ENCODE results near the gene SLC25A24. TPM values are rescaled to one million over a fixed set of nuclear protein-coding genes. Genes with fewer than 3 reads are reported as not detected.
"Not testable (repeated sequence)": the region's sequence is repeated elsewhere in the genome, so short reads cannot be mapped to it uniquely, and the experiment has no call there.

The SLC25A24 gene
- total RNA-seq, 1 experiment from 2014 or later: 86.8 TPM

DNA sequence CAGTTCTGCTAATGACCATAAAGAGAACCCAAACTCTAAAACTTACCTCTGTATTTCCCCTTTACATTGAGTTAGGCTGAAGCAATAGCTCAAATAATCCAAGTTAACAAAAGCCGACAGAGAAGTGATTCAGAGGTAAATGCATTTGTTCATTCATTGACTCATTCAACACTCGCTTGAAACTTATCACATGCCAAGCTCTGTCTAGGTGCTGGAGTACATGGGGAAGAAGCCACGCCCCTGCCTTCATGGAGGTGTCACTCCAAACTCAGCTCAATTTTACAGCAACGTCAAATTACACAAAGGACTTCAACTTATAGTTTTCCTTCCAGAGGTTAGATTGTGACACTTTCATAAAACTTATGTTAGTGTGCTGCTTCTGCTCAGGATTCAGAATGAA is 45.8 kb downstream of the SLC25A24 start:
- DNase-seq: no peak

DNA sequence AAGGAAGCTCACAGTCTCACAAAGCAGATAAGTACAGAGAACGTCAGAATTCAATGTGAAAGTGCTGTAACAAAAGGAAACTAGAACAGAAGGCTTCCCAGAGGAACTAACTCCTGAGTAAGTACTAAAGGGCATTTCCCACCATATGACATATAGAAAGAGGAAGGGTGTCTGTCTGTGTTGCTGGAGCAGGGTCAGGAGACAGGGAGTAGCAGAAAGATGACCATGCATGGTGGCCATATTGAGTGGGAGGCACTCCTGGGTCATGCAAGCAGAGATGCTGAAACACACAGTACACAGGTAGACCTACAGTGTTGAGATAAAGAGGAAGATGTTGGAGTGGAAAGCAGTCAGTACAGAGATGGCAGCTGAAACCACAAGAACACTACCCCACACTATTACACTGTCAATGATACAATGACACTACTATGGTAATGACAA is 47.3 kb downstream of the SLC25A24 start:
- H3K27me3 ChIP-seq (ENCODE audit: low read length): no peaks in the 10 kb centered on the region
- H3K36me3 ChIP-seq (ENCODE audit: insufficient read depth, low read length): peaks cover 37% of the 10 kb centered on the region

More for the DNA sequence above, 45.8 kb downstream of the SLC25A24 start:
- H3K79me2 ChIP-seq (ENCODE audit: low read length): 0 out of 2 replicates have a peak, but pooled peaks cover 8% of the 10 kb centered on the region
- H3K9me2 ChIP-seq (replicated peaks; ENCODE audit: insufficient read depth, low read length): no peaks in the 10 kb centered on the region
- peaks cover 3% of the 10 kb centered on the region; the same call in 1 of the 2 replicates for H3K4me1 ChIP-seq (ENCODE audit: low read length)
- H3K27me3 ChIP-seq (ENCODE audit: low read length): no peaks in the 10 kb centered on the region
- no peak overlapping the region for H3K4me3 ChIP-seq (ENCODE audit: low read length)
- H4K20me1 ChIP-seq (ENCODE audit: insufficient read depth, low read depth, low read length): no peaks in the 10 kb centered on the region
- H3K9me3 ChIP-seq (ENCODE audit: low read length): no peaks in the 10 kb centered on the region
- no peak overlapping the region for H3K4me2 ChIP-seq (ENCODE audit: low read depth, low read length, poor library complexity, severe bottlenecking)
- H3K36me3 ChIP-seq (ENCODE audit: insufficient read depth, low read length): peaks cover 24% of the 10 kb centered on the region
- H2AFZ ChIP-seq (ENCODE audit: low read length): no peak overlapping the region
- H3K27ac ChIP-seq (ENCODE audit: low read length): no peak overlapping the region
- H3K9ac ChIP-seq (ENCODE audit: low read length): no peak overlapping the region

DNA sequence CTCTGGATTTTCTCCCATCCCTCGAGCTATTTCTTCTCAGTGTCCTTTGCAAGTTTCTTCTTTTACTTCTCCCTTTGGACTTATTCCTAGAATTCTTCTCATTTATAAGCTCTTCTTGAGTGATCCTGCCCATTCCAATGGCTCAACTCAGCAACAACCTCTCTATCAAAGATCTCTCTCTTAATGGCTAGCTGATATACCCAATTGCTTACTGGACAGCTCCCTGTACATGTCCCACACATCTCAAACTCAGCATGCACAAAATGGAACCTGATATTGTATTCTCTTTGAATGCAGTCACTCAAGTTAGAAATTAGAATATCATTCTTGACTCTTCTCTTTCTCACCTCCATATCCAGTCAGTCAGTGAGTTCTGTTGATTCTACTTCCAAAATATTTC is 48.6 kb downstream of the SLC25A24 start:
- H3K27ac ChIP-seq (ENCODE audit: low read length): no peak overlapping the region
- no peaks in the 10 kb centered on the region for H3K9me2 ChIP-seq (replicated peaks; ENCODE audit: insufficient read depth, low read length)
- H3K36me3 ChIP-seq (ENCODE audit: insufficient read depth, low read length): peaks cover 39% of the 10 kb centered on the region
- no peak for DNase-seq
- peaks cover 3% of the 10 kb centered on the region; the same call in 1 of the 2 replicates for H3K4me1 ChIP-seq (ENCODE audit: low read length)
- no peaks in the 10 kb centered on the region for H3K27me3 ChIP-seq (ENCODE audit: low read length)
- no peaks in the 10 kb centered on the region for H3K9me3 ChIP-seq (ENCODE audit: low read length)
- no peak overlapping the region for H3K9ac ChIP-seq (ENCODE audit: low read length)
- no peaks in the 10 kb centered on the region for H4K20me1 ChIP-seq (ENCODE audit: insufficient read depth, low read depth, low read length)
- no peak overlapping the region for H3K4me3 ChIP-seq (ENCODE audit: low read length)
- 0 out of 2 replicates have a peak, but pooled peaks cover 4% of the 10 kb centered on the region for H3K79me2 ChIP-seq (ENCODE audit: low read length)
- H2AFZ ChIP-seq (ENCODE audit: low read length): no peak overlapping the region
- H3K4me2 ChIP-seq (ENCODE audit: low read depth, low read length, poor library complexity, severe bottlenecking): no peak overlapping the region

More for the DNA sequence above, 47.3 kb downstream of the SLC25A24 start:
- Histone ChIP-seq H3K9me3 (ENCODE audit: low read length) (no peaks in the 10 kb centered on the region), H3K79me2 (ENCODE audit: low read length) (0 out of 2 replicates have a peak, but pooled peaks cover 8% of the 10 kb centered on the region), H3K27ac (ENCODE audit: low read length) (no peak overlapping the region), H3K4me3 (ENCODE audit: low read length) (no peak overlapping the region), H4K20me1 (ENCODE audit: insufficient read depth, low read depth, low read length) (no peaks in the 10 kb centered on the region), H3K9me2 (replicated peaks; ENCODE audit: insufficient read depth, low read length) (no peaks in the 10 kb centered on the region), H3K9ac (ENCODE audit: low read length) (no peak overlapping the region), H3K4me2 (ENCODE audit: low read depth, low read length, poor library complexity, severe bottlenecking) (no peak overlapping the region), H2AFZ (ENCODE audit: low read length) (no peak overlapping the region), H3K4me1 (ENCODE audit: low read length) (peaks cover 3% of the 10 kb centered on the region; the same call in 1 of the 2 replicates)
- no peak for DNase-seq

DNA sequence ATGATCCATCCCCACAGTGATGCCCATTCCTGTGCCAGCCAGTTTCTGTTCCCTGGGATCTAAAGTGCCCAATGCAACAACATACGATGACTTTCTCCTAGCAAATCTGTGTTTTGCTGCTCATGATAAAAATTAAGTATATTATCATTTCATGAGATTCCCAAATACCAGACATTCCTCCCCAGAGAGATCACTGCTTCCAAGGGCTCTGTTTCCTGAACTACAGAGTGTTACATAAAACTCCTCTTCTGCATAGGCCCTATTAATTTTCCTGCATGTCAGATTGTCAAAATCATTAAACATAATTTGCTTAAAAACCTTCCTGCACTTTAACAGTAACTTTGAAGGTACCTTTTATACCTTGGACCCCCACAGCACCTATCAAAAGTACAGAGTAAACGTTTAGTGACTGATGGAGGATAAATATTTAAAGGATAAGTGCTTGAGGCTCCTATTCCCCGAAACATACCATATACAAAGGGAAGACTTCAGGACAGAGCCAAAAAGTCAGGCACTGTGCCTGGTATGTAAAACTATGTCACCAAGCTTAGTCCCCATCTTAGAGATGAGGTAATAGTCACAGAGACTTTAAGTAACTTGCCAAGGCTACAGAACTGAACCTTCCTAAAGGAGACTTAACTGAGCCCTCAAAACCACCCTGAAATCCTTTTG is 50.2 kb downstream of the SLC25A24 start:
- H3K9me3 ChIP-seq (ENCODE audit: low read length): no peaks in the 10 kb centered on the region
- H4K20me1 ChIP-seq (ENCODE audit: insufficient read depth, low read depth, low read length): no peaks in the 10 kb centered on the region
- 0 out of 2 replicates have a peak, but pooled peaks cover 4% of the 10 kb centered on the region for H3K79me2 ChIP-seq (ENCODE audit: low read length)
- H3K36me3 ChIP-seq (ENCODE audit: insufficient read depth, low read length): peaks cover 38% of the 10 kb centered on the region
- H3K27me3 ChIP-seq (ENCODE audit: low read length): no peaks in the 10 kb centered on the region
- H3K9ac ChIP-seq (ENCODE audit: low read length): no peak overlapping the region
- H3K27ac ChIP-seq (ENCODE audit: low read length): no peak overlapping the region
- no peak overlapping the region for H3K4me2 ChIP-seq (ENCODE audit: low read depth, low read length, poor library complexity, severe bottlenecking)
- H3K4me3 ChIP-seq (ENCODE audit: low read length): no peak overlapping the region
- no peak for DNase-seq
- peaks cover 3% of the 10 kb centered on the region; the same call in 1 of the 2 replicates for H3K4me1 ChIP-seq (ENCODE audit: low read length)
- no peaks in the 10 kb centered on the region for H3K9me2 ChIP-seq (replicated peaks; ENCODE audit: insufficient read depth, low read length)
- no peak overlapping the region for H2AFZ ChIP-seq (ENCODE audit: low read length)

DNA sequence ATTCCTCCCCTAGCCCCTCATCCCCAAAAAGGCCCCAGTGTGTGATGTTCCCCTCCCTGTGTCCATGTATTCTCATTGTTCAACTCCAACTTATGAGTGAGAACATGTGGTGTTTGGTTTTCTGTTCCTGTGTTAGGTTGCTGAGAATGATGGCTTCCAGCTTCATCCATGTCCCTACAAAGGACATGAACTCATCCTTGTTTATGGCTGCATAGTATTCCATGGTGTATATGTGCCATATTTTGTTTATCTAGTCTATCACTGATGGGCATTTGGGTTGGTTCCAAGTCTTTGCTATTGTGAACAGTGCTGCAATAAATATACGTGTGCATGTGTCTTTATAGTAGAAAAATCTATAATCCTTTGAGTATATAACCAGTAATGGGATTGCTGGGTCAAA is 55.6 kb downstream of the SLC25A24 start:
- H3K9me2 ChIP-seq (replicated peaks; ENCODE audit: insufficient read depth, low read length); H3K9me3 ChIP-seq (ENCODE audit: low read length); H3K4me3 ChIP-seq (ENCODE audit: low read length); H3K27ac ChIP-seq (ENCODE audit: low read length); H3K9ac ChIP-seq (ENCODE audit: low read length); H3K4me1 ChIP-seq (ENCODE audit: low read length); H3K27me3 ChIP-seq (ENCODE audit: low read length); H4K20me1 ChIP-seq (ENCODE audit: insufficient read depth, low read depth, low read length); DNase-seq; H3K4me2 ChIP-seq (ENCODE audit: low read depth, low read length, poor library complexity, severe bottlenecking); H2AFZ ChIP-seq (ENCODE audit: low read length); H3K79me2 ChIP-seq (ENCODE audit: low read length): not testable (repeated sequence)
- H3K36me3 ChIP-seq (ENCODE audit: insufficient read depth, low read length): peaks cover 41% of the 10 kb centered on the region

DNA sequence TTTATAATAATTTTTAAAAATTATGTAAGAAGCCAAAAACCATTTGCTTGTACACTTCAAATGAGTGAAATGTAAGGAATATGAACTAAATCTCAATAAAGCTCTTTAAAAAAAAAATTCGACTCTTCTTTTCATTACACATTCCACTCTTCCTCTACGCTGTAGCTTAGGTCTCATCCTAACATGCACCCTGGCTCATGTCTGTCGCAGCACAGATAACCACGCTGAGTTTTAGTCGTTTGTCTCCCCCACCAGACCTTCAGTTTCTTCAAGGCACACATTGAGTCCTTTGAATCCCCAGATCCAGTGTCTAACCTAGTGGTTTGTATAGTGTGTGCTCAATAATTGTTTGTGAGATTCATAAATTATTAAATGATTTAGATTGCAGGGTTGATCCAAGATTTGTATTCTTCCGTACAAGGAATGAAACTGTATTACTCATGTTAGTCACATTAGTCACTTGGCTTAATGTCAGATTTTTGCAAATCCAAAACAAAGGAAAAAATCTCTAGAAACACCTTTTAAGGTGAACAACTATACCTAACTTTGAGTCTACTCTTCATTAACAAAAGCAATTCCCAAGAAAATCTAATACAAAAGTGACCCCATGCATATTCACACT is 57.3 kb downstream of the SLC25A24 start:
- Histone ChIP-seq H3K4me1 (ENCODE audit: low read length) (no peaks in the 10 kb centered on the region), H3K4me2 (ENCODE audit: low read depth, low read length, poor library complexity, severe bottlenecking) (no peak overlapping the region), H4K20me1 (ENCODE audit: insufficient read depth, low read depth, low read length) (no peaks in the 10 kb centered on the region), H3K27me3 (ENCODE audit: low read length) (no peaks in the 10 kb centered on the region), H3K4me3 (ENCODE audit: low read length) (no peak overlapping the region), H3K36me3 (ENCODE audit: insufficient read depth, low read length) (peaks cover 31% of the 10 kb centered on the region), H3K9me3 (ENCODE audit: low read length) (no peaks in the 10 kb centered on the region), H3K9ac (ENCODE audit: low read length) (no peak overlapping the region), H3K79me2 (ENCODE audit: low read length) (no peaks in the 10 kb centered on the region), H2AFZ (ENCODE audit: low read length) (no peak overlapping the region), H3K9me2 (replicated peaks; ENCODE audit: insufficient read depth, low read length) (no peaks in the 10 kb centered on the region), H3K27ac (ENCODE audit: low read length) (no peak overlapping the region)
- no peak for DNase-seq

DNA sequence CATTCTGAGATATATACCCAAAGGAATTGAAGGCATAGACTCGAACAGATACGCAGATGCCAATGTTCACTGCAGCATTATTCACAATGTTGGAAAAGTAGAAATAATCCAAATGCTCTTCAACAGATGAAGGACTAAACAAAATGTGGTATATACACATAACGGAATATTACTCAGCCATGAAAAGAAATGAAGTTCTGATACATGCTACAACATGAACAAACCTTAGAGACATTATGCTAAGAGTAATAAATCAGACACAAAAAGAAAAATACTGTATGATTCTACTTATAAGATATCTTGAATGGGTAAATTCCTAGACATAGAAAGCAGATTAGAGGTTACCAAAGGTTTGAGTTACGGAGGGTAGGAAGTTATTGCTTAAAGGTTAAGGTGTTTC is 57.9 kb downstream of the SLC25A24 start:
- no peaks in the 10 kb centered on the region for H3K27me3 ChIP-seq (ENCODE audit: low read length)
- no peak overlapping the region for H2AFZ ChIP-seq (ENCODE audit: low read length)
- no peak overlapping the region for H3K4me2 ChIP-seq (ENCODE audit: low read depth, low read length, poor library complexity, severe bottlenecking)
- no peaks in the 10 kb centered on the region for H3K9me3 ChIP-seq (ENCODE audit: low read length)
- no peak overlapping the region for H3K27ac ChIP-seq (ENCODE audit: low read length)
- H3K36me3 ChIP-seq (ENCODE audit: insufficient read depth, low read length): peaks cover 30% of the 10 kb centered on the region
- H4K20me1 ChIP-seq (ENCODE audit: insufficient read depth, low read depth, low read length): no peaks in the 10 kb centered on the region
- no peaks in the 10 kb centered on the region for H3K4me1 ChIP-seq (ENCODE audit: low read length)
- H3K9me2 ChIP-seq (replicated peaks; ENCODE audit: insufficient read depth, low read length): no peaks in the 10 kb centered on the region
- H3K9ac ChIP-seq (ENCODE audit: low read length): no peak overlapping the region
- no peak overlapping the region for H3K4me3 ChIP-seq (ENCODE audit: low read length)
- no peak for DNase-seq
- H3K79me2 ChIP-seq (ENCODE audit: low read length): no peaks in the 10 kb centered on the region

DNA sequence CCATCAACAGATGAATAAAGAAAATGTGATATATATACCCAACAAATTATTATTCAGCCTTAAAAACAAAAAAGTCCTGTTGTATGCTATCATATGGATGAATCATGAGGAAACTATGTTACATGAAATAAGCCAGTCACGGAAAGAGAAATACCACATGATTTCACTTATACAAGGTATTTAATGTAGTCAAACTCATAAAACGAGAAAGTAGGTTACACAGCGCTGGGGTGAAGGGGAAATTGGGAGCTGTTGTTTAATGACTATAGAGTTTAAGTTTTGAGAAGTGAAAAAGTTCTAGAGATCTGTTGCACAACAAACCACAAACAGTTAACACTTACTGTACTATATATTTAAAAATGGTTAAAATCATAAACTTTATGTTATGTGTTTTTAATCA is 58.5 kb downstream of the SLC25A24 start:
- Histone ChIP-seq H3K79me2 (ENCODE audit: low read length) (no peaks in the 10 kb centered on the region), H3K4me1 (ENCODE audit: low read length) (no peaks in the 10 kb centered on the region), H3K9me3 (ENCODE audit: low read length) (no peaks in the 10 kb centered on the region), H3K36me3 (ENCODE audit: insufficient read depth, low read length) (peaks cover 29% of the 10 kb centered on the region), H3K4me3 (ENCODE audit: low read length) (no peak overlapping the region), H3K9ac (ENCODE audit: low read length) (no peak overlapping the region), H4K20me1 (ENCODE audit: insufficient read depth, low read depth, low read length) (no peaks in the 10 kb centered on the region), H3K4me2 (ENCODE audit: low read depth, low read length, poor library complexity, severe bottlenecking) (no peak overlapping the region), H3K27ac (ENCODE audit: low read length) (no peak overlapping the region), H2AFZ (ENCODE audit: low read length) (no peak overlapping the region), H3K9me2 (replicated peaks; ENCODE audit: insufficient read depth, low read length) (no peaks in the 10 kb centered on the region), H3K27me3 (ENCODE audit: low read length) (no peaks in the 10 kb centered on the region)
- DNase-seq: no peak
